Measurements from ENCODE around the gene ARL11. TPM values are rescaled to one million over a fixed set of nuclear protein-coding genes. Genes with fewer than 3 reads are reported as not detected.
A peak's percentile ranks its signal among the peaks of the same experiment; 100 is the strongest.

Gene ARL11
- total and polyA plus RNA-seq, 2 of the 4 experiments (the other 2 are of a cell fraction), result not detected

DNA sequence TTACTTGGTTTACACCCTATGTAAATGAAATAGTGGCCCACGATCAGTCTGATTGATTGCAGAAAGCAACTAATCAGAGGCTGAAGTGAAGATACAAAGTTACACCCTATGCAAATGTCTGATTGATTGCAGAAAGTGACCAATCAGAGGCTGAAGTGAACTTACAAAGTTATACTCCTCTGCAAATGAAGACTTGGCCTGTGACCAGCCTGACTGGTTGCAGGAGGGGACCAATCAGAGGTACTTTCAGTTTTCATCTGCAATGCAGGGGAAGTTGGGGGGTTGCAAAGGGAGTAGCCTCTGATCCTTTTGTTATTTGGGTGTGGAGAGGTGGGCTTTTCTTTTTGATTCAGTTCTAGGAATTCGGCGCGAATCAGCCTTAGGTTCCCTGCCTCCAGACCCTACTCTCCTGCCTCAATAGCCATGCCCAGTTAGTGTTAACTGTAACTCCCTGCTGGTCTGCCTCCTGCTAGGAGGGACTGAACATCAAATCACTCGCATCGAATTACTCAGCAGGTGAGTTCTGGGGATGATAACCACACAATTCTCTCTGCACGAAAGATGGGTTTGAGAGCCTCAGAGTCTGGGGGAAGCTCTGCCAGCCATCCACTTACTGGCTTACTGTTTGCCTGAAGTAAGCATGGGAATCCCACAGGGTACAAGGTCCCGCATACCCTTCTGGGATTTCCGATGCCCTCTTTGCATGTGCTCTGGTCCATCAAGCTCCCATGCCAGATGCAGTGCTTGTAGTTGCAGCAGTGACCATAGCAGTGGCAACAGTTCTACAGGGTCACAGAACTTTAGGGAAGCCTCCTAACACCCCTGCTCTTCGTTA is 7.5 kb downstream of the ARL11 start:
- Histone ChIP-seq H2BK20ac (ENCODE audit: low read depth, low read length) (no peak overlapping the region), H3K4me3 (ENCODE audit: insufficient read depth, low read depth, low read length) (no peak overlapping the region), H4K8ac (ENCODE audit: low read depth in 2 of 2, low read length in 2 of 2) (no peak overlapping the region; a peak in 1 of 4 replicates), H2AFZ (replicated peaks; ENCODE audit: low read length, poor library complexity) (peak overlapping the region; percentile 46), H3K36me3 (ENCODE audit: control insufficient read depth, insufficient read depth, low read length) (no peaks in the 10 kb centered on the region), H3K9me3 (ENCODE audit: control insufficient read depth, insufficient read depth, low read length) (no peaks in the 10 kb centered on the region), H3K18ac (ENCODE audit: low read depth, low read length) (no peak overlapping the region), H2BK120ac (ENCODE audit: low read depth, low read length) (no peak overlapping the region), H3K23ac (ENCODE audit: low read depth, low read length) (no peak overlapping the region), H3K27ac (ENCODE audit: insufficient read depth, low read length) (no peak overlapping the region), H4K5ac (ENCODE audit: low read depth, low read length) (no peak overlapping the region; the same call in 1 of the 2 replicates), H4K91ac (ENCODE audit: insufficient read depth, low read depth, low read length) (no peak overlapping the region), H3K27me3 (ENCODE audit: control insufficient read depth, insufficient read depth, low read length) (no peaks in the 10 kb centered on the region), H3K79me1 (ENCODE audit: low read depth in 1 of 2, low read length in 2 of 2) (no peaks in the 10 kb centered on the region), H3K4ac (ENCODE audit: low read depth, low read length) (no peak overlapping the region), H2AK5ac (ENCODE audit: low read depth, low read length) (0 out of 2 replicates have a peak overlapping the region, but pooled peaks have one; percentile 2), H3K14ac (replicated peaks; ENCODE audit: low read depth, low read length) (no peak overlapping the region), H3K4me2 (ENCODE audit: low read depth, low read length) (peak overlapping the region; percentile 3), H2BK15ac (ENCODE audit: low read depth, low read length) (no peak overlapping the region), H3K4me1 (ENCODE audit: control insufficient read depth, insufficient read depth, low read length) (no peaks in the 10 kb centered on the region), H4K20me1 (ENCODE audit: insufficient read depth, low read length) (no peaks in the 10 kb centered on the region), H2AK9ac (replicated peaks; ENCODE audit: low read depth, low read length, poor library complexity) (no peak overlapping the region), H3K56ac (ENCODE audit: extremely low read depth, insufficient read depth, low read length) (no peak overlapping the region), H2BK5ac (ENCODE audit: low read depth, low read length, poor library complexity, severe bottlenecking) (no peak overlapping the region), H3K9me1 (ENCODE audit: insufficient read depth, low read length) (no peaks in the 10 kb centered on the region), H3K9ac (ENCODE audit: low read depth, low read length) (no peak overlapping the region)
- ChIA-PET CTCF (no interaction called here), POLR2A (ENCODE audit: unreplicated experiment) (interaction anchor here (0.5 kb wide), 1 partner anchor 115 kb away, joined by 3 read pairs; no protein-coding TSS in a partner anchor)
- intact Hi-C loops (cut with micrococcal nuclease), result no loop called here
- no TSS peak for BruUV-seq (replicated peaks)
- in situ Hi-C loops (cut with MboI; ENCODE audit: low sequenced_read_pairs), result no loop called here
- DNase-seq, result peak; percentile 43
- TF ChIP-seq CEBPB (IDR thresholded peaks at IDR 0.05; ENCODE audit: low read depth, low read length) (no peak), SMC3 (IDR thresholded peaks at IDR 0.05; ENCODE audit: low read depth, low read length) (no peak)
- no peak; the same call in 1 of the 2 replicates for ATAC-seq (ENCODE audit: low read depth)
- dilution Hi-C loops (cut with HindIII; ENCODE audit: low sequenced_read_pairs, unreplicated experiment), result no loop called here
- WGBS, 2 experiments (ENCODE audit: extremely low coverage in 2 of 2, insufficient read length in 1 of 2), result 70% methylated on average over 2 of the region's 10 CpGs; no CpG with 5 or more reads in 1 of the 2 experiments
